Epithelial cell of proximal tubule (primary cell): Measurements from ENCODE around the gene GPR37L1. TPM values are rescaled to one million over a fixed set of nuclear protein-coding genes. Genes with fewer than 3 reads are reported as not detected.

Source experiments
- DNase-seq: peaks from one replicate; pipeline ENCODE4 v3.0.0-alpha.2; 2011; ENCODE audit warnings: low read depth
- H3K4me3 ChIP-seq: 2 replicates; pipeline ENCODE4 v1.5.1; 2011; ENCODE audit warnings: low read depth, mild to moderate bottlenecking, low read length
- total RNA-seq: library from RNA; depleted of rRNA; stranded (reverse); fragments of >200 nt; gene quantifications from 2 replicates; pipeline ENCODE4 v1.2.3, GENCODE V29; 2015
- TF ChIP-seq, protein P1 (sequence below): conservative IDR thresholded peaks from 2 replicates; pipeline ENCODE4 v1.5.1; 2012; ENCODE audit warnings: low read depth, mild to moderate bottlenecking, low read length

The GPR37L1 gene
- 0.06 and 0.07 TPM in 2 replicates for total RNA-seq

GRCh38 chr1:202122639-202123335 is at the start of gene GPR37L1:
GPR37L1 (plus strand) TSS chr1:202122917; CDS start chr1:202122964, 47 bp downstream.
- TF ChIP-seq, protein P1, sequence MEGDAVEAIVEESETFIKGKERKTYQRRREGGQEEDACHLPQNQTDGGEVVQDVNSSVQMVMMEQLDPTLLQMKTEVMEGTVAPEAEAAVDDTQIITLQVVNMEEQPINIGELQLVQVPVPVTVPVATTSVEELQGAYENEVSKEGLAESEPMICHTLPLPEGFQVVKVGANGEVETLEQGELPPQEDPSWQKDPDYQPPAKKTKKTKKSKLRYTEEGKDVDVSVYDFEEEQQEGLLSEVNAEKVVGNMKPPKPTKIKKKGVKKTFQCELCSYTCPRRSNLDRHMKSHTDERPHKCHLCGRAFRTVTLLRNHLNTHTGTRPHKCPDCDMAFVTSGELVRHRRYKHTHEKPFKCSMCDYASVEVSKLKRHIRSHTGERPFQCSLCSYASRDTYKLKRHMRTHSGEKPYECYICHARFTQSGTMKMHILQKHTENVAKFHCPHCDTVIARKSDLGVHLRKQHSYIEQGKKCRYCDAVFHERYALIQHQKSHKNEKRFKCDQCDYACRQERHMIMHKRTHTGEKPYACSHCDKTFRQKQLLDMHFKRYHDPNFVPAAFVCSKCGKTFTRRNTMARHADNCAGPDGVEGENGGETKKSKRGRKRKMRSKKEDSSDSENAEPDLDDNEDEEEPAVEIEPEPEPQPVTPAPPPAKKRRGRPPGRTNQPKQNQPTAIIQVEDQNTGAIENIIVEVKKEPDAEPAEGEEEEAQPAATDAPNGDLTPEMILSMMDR = peak; percentile 73
- H3K4me3 ChIP-seq = no peak within 1 kb of the TSS
- no peak for DNase-seq

GRCh38 chr1:202073206-202073605 is 49.5 kb upstream of the GPR37L1 start:
- no peak overlapping the region for H3K4me3 ChIP-seq
- no peak for DNase-seq
- TF ChIP-seq, protein P1 = no peak

GRCh38 chr1:202074985-202075384 is 47.7 kb upstream of the GPR37L1 start:
- H3K4me3 ChIP-seq = no peak overlapping the region
- TF ChIP-seq, protein P1 = no peak
- no peak for DNase-seq

DNA sequence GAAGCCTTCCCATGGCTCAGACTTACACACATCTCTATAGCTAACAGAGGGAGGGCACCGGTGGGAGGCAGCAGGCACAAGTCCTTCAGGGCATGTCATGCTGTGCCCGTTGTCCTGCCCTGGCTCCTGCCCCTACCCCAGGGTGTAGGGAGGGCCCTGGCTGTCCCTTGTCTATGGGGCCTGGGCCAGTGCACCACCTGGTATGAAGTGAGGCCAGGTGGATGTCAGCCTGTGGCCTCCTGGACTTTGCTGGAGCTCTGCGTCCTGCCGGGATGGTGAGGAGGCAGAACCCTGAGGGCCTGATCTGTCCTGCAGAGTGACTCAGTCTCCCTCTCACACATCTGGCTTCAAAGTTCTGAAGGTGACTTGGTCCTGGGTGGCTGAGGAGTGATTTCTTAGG is 47.3 kb upstream of the GPR37L1 start:
- H3K4me3 ChIP-seq = no peak overlapping the region
- no peak for DNase-seq
- TF ChIP-seq, protein P1 = no peak

DNA sequence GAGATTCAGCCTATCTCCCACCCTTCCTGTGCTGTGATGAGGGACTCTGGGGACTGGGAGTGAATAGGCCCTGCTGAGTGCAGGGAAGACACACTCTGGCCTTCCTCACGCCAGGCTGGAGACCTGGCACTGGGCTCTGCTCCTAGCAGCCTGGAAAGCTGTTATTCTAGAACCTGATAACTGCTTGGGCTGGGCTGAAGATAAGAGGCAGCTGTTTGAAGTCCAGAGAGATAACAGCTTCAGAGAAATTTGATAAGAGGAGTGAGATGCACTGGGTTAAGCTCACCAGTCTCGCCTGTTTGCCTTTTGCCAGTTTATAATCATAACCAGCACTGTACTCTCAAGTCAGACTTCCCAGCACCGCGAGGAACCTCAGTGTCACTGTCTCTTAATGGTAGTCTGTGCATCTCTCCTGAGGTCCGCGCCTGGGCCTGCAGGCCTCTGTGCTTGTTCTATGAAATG is 46.6 kb upstream of the GPR37L1 start:
- no peak for DNase-seq
- TF ChIP-seq, protein P1 = no peak
- H3K4me3 ChIP-seq = no peak overlapping the region

DNA sequence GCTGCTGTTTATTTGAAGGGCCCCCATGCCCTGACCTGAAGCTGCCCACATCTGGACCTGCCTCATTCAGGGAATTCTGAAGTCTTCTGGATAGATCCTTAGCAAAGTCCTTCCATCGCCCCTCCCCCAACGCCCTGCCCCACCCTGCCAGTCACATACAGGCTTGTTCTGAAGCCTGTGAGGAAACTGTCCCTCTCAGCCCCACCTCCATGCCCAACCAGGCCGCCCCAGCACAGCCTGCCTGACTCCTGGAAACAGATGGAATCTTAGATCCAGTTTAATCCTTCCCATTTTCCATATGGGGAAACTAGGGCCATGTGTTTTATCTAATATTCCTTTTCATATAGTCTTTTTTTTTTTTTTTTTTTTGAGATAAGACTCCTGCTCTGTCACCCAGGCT is 44.5 kb upstream of the GPR37L1 start:
- TF ChIP-seq, protein P1 = no peak
- H3K4me3 ChIP-seq = no peak overlapping the region
- no peak for DNase-seq

DNA sequence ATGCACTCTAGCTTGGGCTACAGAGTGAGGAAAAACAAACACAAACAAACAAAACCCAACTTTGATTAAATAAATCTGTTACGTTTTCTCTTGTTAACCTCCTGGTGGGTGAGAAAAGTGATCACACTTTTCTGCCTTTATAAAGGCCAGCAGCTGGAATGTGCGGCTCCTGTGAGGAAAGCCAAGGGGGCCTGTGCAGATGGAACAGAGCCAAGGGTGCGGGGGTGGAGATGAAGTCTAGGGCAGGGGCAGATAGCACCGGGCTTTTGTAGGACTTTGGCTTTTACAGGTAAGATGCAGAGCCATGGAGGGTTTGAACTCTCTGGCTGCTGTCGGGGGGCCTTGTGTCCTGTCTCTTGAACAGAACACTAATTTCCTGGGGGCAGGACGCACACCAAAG is 40.7 kb upstream of the GPR37L1 start:
- no peak overlapping the region for H3K4me3 ChIP-seq
- DNase-seq = no peak
- TF ChIP-seq, protein P1 = no peak
